ENCODE results near the gene TBC1D16.
A peak's percentile ranks its signal among the peaks of the same experiment; 100 is the strongest.

Gene TBC1D16

DNA sequence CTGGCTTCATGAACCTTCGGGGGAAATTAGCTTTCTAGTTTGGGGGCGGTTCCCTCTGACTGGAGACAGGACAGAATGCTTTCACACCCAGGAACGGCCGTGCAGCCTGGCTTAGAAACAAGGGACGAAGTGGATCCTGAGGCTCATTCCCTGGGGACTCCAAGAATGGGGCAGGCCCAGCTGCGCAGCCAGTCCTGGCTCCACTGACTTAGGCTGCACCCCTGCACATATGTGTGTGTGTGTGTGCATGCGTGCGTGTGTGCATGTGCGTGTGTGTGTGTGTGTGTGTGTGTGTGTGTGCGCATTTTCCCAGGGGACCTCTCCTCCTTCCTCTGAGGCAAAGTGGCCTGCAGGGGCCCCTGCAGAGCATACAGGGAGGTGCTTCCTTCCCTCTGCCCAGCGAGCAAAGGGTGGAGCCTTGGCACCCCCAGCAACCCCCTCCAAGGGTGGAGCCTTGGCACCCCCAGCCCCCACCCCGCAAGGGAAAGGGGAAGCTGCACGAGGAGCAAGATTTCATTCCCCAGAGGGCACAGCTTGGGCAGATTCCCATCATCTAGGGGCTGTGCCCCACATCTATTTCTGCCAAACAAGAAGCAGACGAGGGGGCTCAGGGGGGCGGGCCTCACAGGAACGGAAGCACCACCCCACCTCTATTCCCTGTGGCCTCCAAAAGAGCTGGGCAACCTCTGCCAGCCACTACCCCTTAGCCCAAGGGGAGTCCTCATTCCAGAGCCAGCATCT, 98.9 kb downstream of the TBC1D16 start:
- peak; percentile 22 to 80 for DNase-seq

DNA sequence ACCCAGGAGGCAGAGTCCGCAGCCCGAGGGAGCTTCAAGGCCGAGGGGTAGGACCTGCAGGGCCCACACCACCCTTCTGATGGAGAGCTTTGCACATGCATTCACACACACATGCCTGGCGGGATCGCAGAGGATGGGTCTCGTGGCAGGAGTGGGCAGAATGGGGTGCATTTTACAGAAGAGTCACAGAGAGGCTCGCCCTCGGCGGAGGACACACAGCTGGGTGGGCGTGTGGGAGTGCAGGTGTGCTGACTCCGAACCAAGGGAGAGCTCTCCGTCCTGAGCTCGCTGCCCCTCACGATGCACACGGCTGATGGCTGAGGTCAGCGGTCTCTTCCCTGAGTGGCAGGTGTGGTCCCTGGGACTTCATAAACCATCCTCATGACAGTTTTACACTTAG, 99.6 kb downstream of the TBC1D16 start:
- no peak for DNase-seq

DNA sequence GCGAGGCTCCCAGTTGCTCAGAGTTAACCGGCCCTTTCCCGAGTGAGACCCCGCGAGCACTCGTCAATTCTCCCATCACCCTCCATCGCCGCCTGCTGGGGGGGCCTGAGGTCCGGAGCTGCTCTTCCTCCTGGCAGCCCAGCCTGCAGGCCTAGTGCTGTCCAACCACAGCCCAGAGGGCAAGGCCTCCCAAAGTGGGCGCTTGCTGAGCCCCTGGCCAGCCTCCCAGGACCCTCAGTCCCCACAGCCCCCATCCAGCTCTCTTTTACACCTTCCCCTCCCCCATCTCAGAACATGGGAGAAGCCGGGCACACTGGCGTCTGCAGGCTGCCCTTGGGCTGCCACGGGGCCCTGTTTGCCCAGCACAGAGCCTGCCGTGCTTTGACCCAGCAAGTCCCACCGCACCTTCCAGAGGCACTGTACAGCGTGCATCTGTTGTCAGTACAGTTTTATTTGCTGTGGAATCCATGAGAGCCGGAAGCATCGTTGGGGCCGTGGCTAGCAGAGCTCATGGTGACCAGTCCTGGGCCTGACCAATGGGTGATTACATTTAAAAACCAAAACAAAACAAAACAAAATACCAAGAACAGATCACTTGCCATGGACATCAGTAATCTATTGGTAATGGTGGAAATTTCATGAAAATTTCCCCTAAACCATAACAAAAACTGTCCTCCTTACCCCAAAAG, 100.3 kb downstream of the TBC1D16 start:
- no peak for DNase-seq

DNA sequence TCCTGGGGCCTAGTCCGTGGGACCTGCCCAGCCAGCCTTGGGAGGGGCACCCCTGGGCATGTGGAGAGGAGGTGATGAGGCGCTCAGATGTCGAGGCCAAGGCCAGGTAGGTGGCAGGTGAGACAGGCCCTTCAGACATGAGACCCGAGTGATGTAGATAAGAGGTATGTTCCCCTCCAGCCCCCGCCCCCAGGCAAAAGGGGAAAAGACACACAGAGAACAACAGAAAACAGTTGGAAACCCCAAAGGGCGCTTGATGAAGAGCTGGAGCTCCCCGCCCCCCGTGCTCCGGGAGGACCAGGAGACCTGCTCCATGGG, 101.1 kb downstream of the TBC1D16 start:
- no peak for DNase-seq

DNA sequence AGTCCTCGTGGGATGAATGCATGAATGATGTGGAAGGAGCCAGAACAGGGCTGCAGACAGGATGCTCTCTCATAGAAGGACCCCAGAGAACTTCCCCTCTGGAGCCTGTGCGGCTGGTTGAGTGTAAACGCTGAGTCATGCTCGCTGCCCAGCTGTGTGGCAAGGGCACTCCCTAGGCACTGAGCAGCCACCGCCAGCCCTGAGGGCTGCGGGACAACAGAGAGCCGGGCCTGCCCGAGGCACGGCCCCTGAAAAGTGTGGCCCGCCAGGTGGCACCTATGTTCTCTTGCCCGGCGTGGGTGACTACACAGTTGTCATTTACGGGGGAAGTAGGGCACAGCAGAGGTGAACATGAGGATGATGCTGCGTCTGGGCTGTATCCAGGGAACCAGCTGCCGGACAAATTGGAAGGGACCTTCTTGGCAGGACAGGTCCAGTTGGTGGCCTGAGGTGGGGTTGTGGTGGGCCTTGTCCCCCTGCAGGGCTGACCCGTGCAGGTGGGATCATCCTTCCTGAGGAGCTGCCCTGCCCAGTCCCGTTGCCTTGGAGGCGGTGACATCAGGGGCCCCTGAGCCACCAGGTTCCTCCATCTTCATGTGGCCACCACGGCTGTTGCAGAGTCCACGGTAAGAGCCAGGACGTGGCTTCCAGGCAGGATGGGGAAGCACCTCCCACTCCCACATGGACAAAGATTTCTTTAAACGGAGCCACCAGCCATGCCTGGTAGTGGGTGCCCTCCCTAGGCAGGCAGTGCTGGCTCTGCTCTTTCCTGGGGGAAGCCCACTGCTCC, 101.6 kb downstream of the TBC1D16 start:
- no peak for DNase-seq

DNA sequence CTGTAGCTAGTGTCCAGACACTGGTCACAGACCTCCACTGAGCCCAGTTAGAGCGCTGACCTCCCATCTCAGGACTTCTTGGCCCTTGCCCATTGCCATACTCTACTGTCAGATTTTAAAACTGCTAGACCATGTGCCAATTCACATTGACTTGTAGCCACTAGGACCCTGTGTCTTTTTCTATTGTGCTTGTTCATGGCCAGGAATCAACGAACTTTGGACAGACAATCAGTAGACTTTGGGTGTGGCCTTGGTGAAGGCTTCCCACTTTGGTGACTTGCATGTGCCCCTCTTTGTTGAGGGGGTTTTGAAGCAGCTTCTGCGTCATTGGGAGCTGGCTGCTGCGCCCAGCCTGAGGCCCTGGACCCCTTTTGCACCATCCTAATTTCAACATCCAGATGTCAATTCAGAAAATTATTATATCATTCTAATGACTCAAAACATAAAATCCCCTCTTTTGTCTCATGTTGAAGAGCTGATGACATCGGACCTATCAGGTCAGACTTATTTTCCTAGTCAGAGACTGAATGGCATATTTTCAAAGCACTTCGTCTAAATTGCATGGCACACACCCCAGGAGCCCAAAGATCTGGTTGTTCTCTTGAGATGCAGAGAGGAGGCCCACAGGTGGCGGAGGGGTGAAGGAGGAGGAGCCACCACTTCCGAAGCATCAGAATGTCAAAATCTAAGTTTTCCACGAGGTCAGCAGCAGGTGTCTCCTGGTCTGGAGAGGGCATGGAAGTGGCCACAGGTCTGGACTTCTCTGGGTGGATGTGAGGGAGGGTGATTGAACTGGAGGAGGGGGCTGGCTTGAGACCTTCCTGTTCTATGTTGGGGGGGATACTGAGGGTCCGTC, 103.0 kb downstream of the TBC1D16 start:
- no peak for DNase-seq

DNA sequence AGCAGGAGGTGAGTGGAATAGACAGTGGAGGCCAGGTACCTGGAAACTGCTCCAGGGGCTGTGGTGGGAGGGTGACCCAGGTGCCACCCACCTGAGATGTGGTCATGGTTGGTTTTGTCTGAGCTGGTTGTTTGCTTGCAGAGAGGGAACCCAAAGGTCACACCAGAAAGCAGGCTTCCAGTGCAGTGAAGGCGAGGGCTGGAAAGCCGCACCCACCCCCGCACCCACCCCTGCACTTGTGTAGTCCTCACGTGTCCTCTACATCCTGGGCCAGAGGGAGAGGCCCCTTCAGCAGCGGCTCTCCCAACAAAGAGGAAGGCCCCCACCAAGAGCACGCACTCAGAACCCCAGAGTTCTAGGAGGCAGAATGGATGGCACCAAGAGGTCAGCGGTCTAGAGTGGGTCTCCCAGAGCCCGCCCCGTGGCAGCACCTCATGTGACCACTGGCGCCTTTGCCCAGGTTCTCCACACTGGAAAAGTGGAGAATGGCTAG, 103.8 kb downstream of the TBC1D16 start:
- DNase-seq, result no peak

DNA sequence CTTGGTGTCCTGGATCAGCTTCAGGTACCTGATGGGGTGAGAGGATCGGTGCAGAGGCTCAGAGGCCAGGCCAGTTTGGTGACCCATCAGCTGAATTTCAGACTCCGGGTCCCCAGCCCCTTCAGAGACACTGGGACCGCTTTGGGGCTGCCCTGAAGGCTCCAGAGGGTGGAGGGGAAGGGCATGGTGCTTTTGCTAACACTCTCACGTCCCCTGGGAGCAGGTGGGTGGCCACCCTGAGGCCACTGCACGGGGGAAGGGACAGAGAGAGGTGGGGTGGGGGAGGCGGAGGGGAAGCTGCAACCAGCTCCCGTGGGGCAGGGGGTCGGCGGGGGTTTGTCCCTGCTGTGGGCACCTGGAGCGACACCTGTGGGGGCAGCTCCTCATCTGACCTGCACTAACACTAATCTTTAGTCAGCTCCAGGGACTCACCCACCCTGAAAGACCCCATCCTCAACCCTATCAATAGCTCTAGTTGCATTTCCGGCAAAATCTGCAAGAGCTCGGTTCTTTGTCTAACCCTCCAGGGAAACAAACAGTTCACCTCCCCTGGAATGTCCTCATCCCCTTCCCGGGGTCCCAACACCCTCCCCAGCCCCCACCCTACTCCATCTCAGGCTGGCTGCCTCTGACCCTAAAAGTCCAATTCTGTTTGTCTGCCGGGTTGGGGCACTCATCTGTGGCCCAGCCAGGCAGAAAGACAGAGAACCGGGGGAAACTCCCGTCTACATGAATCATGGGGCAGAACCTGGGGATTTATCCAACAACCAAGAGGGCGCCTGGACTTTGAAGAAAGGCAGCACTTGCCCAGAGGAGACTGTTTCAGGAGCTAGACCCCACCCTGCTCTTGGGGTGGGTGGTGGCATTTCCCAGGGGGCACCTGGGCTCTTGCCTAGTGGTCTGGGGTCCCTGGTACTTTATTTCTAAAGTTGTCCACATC, 104.5 kb downstream of the TBC1D16 start:
- peak in 1 of 2 experiments; percentile 28 for DNase-seq

DNA sequence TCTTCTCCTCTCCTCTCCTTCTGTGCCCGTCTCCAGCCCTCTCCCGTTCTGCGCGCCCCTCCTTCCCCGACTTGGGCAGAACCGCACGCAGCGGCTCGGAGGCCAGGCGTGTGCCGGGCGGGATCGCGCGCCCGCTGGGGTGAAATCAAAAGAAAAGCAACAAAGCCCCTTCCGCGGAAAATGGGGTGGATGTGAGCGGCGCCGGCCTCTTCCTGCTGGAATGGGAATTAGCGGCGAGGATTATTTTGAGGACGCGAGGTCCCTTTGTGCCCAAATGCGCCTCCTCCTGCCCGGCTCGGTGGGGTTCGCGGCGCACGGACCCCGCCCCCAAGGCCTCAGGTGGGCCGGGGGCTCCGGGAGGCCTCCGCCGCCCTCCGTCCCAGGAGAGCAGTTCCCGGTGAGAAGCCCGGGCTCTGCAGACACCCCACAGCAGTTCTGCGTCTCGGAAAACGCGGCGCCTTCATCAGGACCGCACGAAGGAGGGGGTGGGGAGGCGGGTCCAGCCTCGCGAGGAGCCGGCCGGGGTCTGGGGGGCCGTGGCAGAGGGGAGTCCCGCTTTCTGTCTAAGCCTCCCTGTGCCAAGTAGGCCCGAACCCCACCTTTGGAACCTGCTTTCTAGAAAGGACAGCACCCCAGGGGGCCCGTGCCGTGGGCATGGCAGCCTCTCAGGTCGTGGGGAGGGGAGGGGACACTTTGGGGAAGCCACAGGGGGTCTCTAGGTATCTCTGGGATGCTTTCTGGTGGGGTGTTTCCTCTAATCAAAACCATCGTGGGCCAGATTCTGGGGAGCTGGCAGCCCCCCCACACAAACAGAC, 105.4 kb downstream of the TBC1D16 start:
- peak in 1 of 2 experiments; percentile 53 for DNase-seq

DNA sequence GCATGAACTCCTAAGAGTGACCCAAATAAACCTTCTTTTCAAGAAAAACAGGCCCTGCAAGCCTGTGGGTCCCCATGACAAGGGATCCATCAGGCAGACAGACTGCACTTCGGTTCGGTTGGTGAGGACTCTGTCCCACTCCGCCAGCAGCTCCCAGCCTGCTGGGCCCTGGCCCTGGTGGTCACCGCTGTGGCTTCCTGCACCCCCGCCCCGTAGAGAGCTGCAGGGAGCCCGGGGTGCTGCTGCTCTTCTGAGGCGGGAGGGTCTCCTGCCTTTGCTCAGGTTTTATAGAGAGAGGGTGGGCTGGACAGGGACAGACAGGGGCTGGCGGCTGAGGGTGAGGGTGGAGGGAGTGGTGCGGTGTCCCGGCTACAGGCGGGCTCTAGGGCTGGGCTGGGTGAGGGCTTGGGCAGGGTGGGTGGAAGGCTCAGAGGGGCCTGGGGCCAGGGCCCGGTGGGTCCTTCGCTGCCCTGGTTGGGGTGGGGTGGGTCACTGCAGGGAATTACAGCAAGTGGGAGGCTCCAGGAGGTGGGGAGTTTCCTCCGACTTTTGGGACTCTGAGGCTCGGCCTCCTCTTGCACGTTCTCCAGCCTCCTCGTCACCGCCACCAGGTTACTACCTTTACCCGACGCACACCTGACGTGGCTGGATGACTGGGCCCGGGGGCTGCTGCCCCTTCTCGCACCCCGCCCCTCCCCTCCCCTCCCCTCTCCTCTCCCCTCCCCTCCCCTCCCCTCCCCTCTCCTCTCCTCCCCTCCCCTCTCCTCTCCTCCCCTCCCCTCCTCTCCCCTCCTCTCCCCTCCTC, 106.2 kb downstream of the TBC1D16 start:
- DNase-seq, result no peak

DNA sequence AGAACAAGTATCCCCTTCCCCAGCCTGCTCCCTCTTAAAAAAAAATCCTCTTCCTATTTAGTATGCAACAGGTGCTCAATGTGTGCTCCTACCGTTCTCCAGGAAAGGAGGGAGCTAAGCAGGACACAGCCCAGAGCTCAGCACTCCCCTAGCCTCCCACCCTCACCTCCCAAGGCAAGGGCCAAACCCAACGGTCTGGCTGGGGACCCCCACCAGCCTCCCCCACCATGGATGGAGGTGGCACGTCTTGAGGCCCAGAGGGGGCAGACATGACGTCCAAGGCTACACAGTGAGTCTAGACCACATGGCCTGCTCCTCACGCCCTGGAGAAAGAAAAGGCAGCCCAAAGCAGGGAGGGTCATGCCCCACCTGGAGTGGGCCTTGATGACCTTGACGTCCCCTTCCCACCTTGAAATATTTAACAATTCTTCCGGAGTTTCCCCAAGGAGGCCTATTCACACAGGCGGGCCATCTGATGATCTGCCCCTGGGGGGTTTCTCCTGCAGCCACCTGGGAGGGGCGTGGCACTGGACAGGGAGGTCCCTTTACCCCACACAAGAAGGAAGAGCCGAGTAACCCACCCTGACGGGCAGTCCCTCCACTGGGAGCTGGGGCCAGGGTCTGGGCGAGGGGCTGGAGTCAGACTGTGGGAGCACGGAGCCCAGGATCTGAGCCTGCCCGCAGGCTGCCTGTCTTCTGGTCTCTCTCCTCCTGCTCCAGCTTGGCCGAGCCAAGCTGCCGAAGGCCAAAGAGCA, 107.0 kb downstream of the TBC1D16 start:
- no peak for DNase-seq

DNA sequence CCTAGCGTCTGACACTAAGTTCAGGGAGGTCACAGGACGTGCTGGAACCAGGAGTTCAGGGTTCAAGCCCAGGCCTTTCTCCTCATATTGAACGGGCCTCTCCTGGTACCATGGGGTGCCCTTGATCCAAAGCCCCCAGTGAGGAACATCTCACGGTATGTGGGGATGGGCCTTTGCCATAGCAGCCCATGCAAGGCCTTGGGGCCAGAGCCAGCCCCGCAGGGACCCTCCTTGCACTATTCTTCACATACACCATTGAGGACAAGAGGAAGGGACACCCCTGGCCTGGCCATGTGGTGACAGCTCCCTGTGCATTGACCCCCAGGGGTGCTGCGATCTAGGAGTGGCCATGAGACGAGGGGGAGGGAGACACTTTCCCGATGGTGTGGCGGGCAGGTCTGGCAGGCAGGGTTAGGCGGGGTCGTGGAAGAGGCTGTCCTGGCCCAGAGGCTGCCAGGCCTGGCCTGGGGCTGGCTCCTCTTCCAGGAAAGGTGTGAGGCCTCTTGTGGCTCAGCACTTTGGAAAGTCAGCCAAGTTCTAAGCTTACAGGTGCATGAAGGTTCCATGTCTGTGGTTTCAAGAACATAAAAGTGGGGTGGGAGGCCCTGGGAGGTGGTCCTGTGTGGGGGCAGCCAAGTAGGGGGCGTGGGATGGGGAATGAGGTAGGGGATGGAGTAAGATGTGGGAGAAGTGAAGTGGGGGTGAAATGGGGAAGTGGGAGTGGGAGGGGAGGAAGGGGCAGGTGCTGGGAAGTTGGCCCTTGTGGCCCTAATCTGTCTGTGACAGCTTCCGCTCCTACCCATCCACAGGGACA, 107.8 kb downstream of the TBC1D16 start:
- DNase-seq, result no peak

DNA sequence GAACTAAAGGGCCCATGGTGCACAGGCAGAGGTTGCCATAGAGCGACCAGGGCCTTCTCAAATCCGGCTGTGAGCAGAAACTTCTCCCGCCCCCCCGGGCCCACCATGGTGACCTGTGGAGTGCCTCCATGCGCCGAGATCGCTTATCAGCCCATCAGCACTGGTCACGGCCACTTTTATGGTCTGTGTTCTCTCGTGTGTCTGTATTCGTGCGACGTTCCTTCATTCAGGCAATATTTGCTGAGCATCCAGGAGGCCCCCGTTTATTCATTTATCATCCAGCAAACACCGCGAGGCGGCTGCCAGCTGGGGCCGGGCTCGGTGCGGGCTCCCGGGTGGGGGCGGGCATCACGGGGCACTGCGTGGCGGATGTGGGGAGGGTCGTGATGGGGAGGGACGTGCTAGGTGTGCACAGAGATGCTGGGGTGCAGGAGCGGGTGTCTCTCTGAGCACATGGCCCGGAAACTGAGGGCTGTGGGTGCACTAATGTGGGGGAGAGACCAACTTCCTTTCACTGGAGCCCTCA, 108.5 kb downstream of the TBC1D16 start:
- DNase-seq, result no peak

DNA sequence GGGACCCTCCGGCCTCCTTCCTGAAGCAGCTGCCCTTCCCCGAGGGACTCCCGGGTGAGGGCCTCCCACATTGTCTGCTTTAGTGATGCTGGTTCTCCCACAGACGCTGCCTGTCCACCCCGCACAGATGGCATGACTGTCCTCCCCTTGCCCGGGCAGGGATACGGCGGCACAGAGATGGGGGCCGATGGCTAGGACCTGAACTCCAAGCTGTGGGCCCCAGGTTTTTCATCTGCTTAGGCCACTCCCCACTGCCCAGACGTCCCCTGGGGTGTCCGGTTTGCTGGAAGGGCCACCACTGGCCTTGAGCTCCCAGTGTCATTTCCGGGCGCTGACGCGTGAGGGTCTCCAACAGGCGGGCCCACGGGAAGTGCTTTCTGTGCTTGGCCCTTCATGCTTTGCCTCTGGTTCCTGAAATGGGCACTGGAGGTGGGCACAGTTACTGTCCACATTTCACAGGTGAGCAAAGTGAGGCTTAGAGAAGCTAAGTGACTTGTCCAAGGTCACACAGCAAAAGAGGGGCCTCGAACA, 109.0 kb downstream of the TBC1D16 start:
- no peak for DNase-seq

DNA sequence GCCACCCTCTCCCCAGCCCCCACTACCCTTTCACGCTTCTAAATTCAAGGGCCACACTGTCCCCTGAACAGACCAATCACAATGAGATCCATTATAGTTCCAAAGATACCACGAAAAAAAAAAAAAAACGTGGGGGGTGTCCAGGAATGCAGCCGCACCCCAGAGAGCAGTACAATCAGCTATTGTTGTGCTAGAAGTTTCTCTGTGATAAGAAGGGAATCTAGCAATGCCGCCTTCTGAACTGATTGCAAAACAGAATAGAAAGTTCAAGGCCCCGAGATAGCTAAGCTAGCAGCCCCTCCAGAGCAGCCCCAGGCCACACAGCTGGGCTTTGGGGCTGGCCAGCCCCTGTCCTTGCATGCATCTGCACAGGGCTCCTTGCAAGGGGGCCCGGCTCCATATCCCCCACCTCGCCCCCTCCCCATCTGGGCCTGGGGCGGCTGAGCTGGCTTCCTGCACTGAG, 109.5 kb downstream of the TBC1D16 start:
- no peak for DNase-seq

DNA sequence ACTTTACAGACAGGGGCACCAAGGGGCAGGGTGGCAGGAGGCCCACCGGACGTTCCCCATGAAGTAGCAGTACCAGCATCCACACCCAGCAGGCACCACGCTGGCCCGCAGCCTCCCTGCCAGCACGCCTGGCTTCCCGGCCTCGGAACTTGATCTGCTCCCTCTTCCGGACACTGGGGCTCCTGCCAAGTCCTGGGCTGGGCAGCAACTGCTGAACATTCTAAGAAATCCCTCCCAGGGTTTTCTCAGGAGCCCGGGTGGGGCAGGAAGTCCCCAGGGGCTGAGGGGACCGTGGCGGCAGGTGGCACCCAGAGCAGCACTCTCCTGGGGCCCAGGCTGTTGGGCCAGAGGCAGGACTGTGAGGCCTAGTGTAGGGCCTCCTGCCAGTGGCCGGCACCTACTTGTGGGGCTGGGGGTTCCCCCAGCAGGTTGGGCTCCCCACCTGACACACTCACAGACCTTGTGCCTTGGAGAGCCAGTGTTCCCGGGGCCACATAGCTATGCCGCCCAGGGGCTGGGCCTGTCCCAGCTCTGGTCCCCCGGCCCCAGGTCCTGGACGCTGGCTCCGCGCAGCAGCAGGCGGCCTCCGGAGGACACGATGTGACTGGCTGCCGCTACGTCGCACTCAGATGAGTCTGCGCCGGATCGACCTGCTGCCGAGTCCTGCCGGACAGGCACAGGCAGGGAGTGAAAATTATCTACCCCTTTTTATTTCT, 110.3 kb downstream of the TBC1D16 start:
- DNase-seq, result no peak

DNA sequence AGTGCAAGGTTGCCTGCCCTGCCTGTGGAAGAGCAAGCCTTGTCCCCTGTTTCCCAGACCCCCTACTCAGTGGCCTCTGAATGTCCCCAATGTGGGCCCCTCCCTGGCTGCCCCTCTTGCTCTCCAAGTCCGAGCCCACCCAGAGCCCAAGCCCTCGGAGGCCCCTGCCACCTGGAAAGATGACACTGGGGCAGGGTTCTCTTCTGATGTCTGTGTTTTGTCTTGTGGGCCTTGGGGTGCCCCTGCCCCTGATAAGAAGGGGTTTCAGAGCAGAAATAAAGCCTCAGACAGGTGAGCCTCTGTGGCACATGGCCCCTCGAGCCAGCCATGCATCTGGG, 111.1 kb downstream of the TBC1D16 start:
- no peak for DNase-seq

All from NCI-H526 (cell line).